Mucosa of stomach (tissue), 1 donor: Measurements from ENCODE around the gene PMEPA1.

Experiments
- H3K27me3 ChIP-seq: one replicate; pipeline ENCODE4 v1.7.0; 2013; ENCODE audit warnings: mild to moderate bottlenecking, low read length; ENCODE audit not compliant: control insufficient read depth, insufficient read depth
- H3K36me3 ChIP-seq: one replicate; pipeline ENCODE4 v1.7.0; 2013; ENCODE audit warnings: low read length; ENCODE audit not compliant: control insufficient read depth, insufficient read depth
- H3K4me1 ChIP-seq: one replicate; pipeline ENCODE4 v1.7.0; 2013; ENCODE audit warnings: mild to moderate bottlenecking, low read length; ENCODE audit not compliant: control insufficient read depth, insufficient read depth
- H3K4me3 ChIP-seq: one replicate; pipeline ENCODE4 v1.7.0; 2013; ENCODE audit warnings: low read length
- H3K9ac ChIP-seq: one replicate; pipeline ENCODE4 v1.7.0; 2013; ENCODE audit warnings: mild to moderate bottlenecking, low read length, moderate library complexity
- H3K9me3 ChIP-seq: one replicate; pipeline ENCODE4 v1.7.0; 2013; ENCODE audit warnings: mild to moderate bottlenecking, low read length, moderate library complexity; ENCODE audit not compliant: control insufficient read depth
- donor health status: Pancreatic carcinoma.

Gene PMEPA1

GRCh38 chr20:57653910-57654309 lies 55.9 kb downstream of the PMEPA1 start:
- H3K9ac ChIP-seq = no peak overlapping the region
- no peaks in the 10 kb centered on the region for H3K36me3 ChIP-seq
- H3K4me3 ChIP-seq = no peak overlapping the region
- no peaks in the 10 kb centered on the region for H3K4me1 ChIP-seq
- no peaks in the 10 kb centered on the region for H3K27me3 ChIP-seq
- H3K9me3 ChIP-seq = no peaks in the 10 kb centered on the region

GRCh38 chr20:57653546-57653900 lies 56.3 kb downstream of the PMEPA1 start:
- no peaks in the 10 kb centered on the region for H3K9me3 ChIP-seq
- H3K4me3 ChIP-seq = no peak overlapping the region
- H3K9ac ChIP-seq = no peak overlapping the region
- no peaks in the 10 kb centered on the region for H3K27me3 ChIP-seq
- no peaks in the 10 kb centered on the region for H3K36me3 ChIP-seq
- H3K4me1 ChIP-seq = no peaks in the 10 kb centered on the region

GRCh38 chr20:57652606-57653545 lies 56.9 kb downstream of the PMEPA1 start:
- Histone ChIP-seq H3K9me3 (no peaks in the 10 kb centered on the region), H3K4me1 (no peaks in the 10 kb centered on the region), H3K9ac (no peak overlapping the region), H3K27me3 (no peaks in the 10 kb centered on the region), H3K4me3 (no peak overlapping the region), H3K36me3 (no peaks in the 10 kb centered on the region)

GRCh38 chr20:57651881-57652605 lies 57.8 kb downstream of the PMEPA1 start:
- Histone ChIP-seq H3K4me3 (no peak overlapping the region), H3K4me1 (no peaks in the 10 kb centered on the region), H3K9ac (no peak overlapping the region), H3K9me3 (no peaks in the 10 kb centered on the region), H3K36me3 (no peaks in the 10 kb centered on the region), H3K27me3 (no peaks in the 10 kb centered on the region)

GRCh38 chr20:57650756-57651483 lies 58.9 kb downstream of the PMEPA1 start:
- Histone ChIP-seq H3K9me3 (no peaks in the 10 kb centered on the region), H3K4me3 (no peak overlapping the region), H3K27me3 (no peaks in the 10 kb centered on the region), H3K36me3 (no peaks in the 10 kb centered on the region), H3K9ac (no peak overlapping the region), H3K4me1 (no peaks in the 10 kb centered on the region)

GRCh38 chr20:57650266-57650665 lies 59.5 kb downstream of the PMEPA1 start:
- no peak overlapping the region for H3K9ac ChIP-seq
- no peaks in the 10 kb centered on the region for H3K4me1 ChIP-seq
- H3K4me3 ChIP-seq = no peak overlapping the region
- H3K27me3 ChIP-seq = no peaks in the 10 kb centered on the region
- no peaks in the 10 kb centered on the region for H3K9me3 ChIP-seq
- H3K36me3 ChIP-seq = no peaks in the 10 kb centered on the region

- H3K36me3 ChIP-seq = no peaks in the 10 kb centered on the region
- H3K4me3 ChIP-seq = no peak overlapping the region
- H3K4me1 ChIP-seq = no peaks in the 10 kb centered on the region
- no peaks in the 10 kb centered on the region for H3K9me3 ChIP-seq
- no peaks in the 10 kb centered on the region for H3K27me3 ChIP-seq
- H3K9ac ChIP-seq = no peak overlapping the region
These were observed 60.2 kb downstream of the PMEPA1 start for GRCh38 chr20:57649617-57650015.

GRCh38 chr20:57648878-57649616 lies 60.8 kb downstream of the PMEPA1 start:
- Histone ChIP-seq H3K9ac (no peak overlapping the region), H3K36me3 (no peaks in the 10 kb centered on the region), H3K4me1 (no peaks in the 10 kb centered on the region), H3K27me3 (no peaks in the 10 kb centered on the region), H3K4me3 (no peak overlapping the region), H3K9me3 (no peaks in the 10 kb centered on the region)

- Histone ChIP-seq H3K4me1 (no peaks in the 10 kb centered on the region), H3K36me3 (no peaks in the 10 kb centered on the region), H3K4me3 (no peak overlapping the region), H3K9ac (no peak overlapping the region), H3K27me3 (no peaks in the 10 kb centered on the region), H3K9me3 (no peaks in the 10 kb centered on the region)
These were observed 61.7 kb downstream of the PMEPA1 start for GRCh38 chr20:57647933-57648785.

GRCh38 chr20:57647006-57647932 lies 62.5 kb downstream of the PMEPA1 start:
- Histone ChIP-seq H3K9me3 (no peaks in the 10 kb centered on the region), H3K4me3 (no peak overlapping the region), H3K9ac (no peak overlapping the region), H3K4me1 (no peaks in the 10 kb centered on the region), H3K36me3 (no peaks in the 10 kb centered on the region), H3K27me3 (no peaks in the 10 kb centered on the region)
